ENCODE data around the gene RANBP1. TPM values are rescaled to one million over a fixed set of nuclear protein-coding genes. Genes with fewer than 3 reads are reported as not detected.

Gene RANBP1
- total RNA-seq, 1 experiment from 2014 or later = 168 TPM

DNA sequence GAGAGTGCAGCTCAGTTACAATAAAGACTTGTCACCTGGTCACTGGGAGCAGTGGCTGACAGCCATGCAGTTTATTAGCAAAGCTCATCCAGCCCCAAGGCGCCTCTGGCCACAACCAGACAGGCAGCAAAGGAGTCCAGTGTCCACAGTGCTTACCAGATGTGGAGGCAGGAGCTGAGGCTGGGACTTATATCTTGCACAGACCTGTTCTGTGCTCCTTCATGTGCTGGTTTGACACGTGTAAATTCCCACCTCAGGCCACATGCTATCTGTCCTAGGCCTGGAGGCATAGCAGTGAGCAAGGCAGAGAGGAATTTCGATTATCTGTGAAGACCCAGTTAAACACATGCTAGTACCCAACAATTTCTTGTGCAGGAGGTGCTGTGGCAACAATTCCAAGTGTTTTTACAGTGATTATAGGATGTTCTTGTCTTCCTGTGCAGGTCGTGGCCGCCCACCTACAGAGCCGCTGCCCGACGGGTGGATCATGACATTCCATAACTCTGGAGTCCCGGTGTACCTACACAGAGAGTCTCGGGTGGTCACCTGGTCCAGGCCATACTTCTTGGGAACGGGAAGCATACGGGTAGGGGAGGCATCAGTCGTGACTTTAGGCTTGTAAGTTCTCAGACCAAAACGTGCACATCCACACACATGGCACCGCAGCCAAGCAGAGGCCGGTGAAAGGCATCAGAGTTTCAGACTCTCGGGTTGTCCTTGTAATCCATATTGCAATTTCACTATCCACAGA, 26.5 kb upstream of the RANBP1 start:
- POLR2A ChIA-PET (ENCODE audit: unreplicated experiment) = no interaction called here
- CTCF ChIA-PET = no interaction called here
- Histone ChIP-seq H3K36me3 (ENCODE audit: low read depth) (no peaks in the 10 kb centered on the region), H3K27ac (no peak overlapping the region), H3K4me2 (no peak overlapping the region), H3K9me3 (ENCODE audit: insufficient read depth, low read depth) (no peaks in the 10 kb centered on the region), H3K9me2 (ENCODE audit: insufficient read depth) (no peaks in the 10 kb centered on the region), H3K79me2 (ENCODE audit: low read depth) (peaks cover 18% of the 10 kb centered on the region), H3F3A (ENCODE audit: insufficient read depth, low read depth) (no peaks in the 10 kb centered on the region), H3K4me1 (replicated peaks; ENCODE audit: insufficient read depth) (no peaks in the 10 kb centered on the region), H2AFZ (no peak overlapping the region), H4K20me1 (ENCODE audit: insufficient read depth) (peaks cover 15% of the 10 kb centered on the region), H3K27me3 (ENCODE audit: insufficient read depth, low read depth) (no peaks in the 10 kb centered on the region), H3K4me3 (no peak overlapping the region)
- no peak for DNase-seq
- BruUV-seq (replicated peaks) = no TSS peak
- intact Hi-C loops (cut with micrococcal nuclease; ENCODE audit: unreplicated experiment) = no loop called here
- TF ChIP-seq CTCF (conservative IDR thresholded peaks at IDR 0.05) (no peak), EZH2 (IDR thresholded peaks at IDR 0.05; ENCODE audit: low read depth) (no peak)

GRCh38 chr22:20089977-20090729, 25.8 kb upstream of the RANBP1 start:
- H3K4me2 ChIP-seq = no peak overlapping the region
- no peak overlapping the region for H3K27ac ChIP-seq
- H3K4me1 ChIP-seq (replicated peaks; ENCODE audit: insufficient read depth) = no peaks in the 10 kb centered on the region
- no peaks in the 10 kb centered on the region for H3K36me3 ChIP-seq (ENCODE audit: low read depth)
- H4K20me1 ChIP-seq (ENCODE audit: insufficient read depth) = peaks cover 8% of the 10 kb centered on the region; the same call in 1 of the 2 replicates
- H3K9me3 ChIP-seq (ENCODE audit: insufficient read depth, low read depth) = no peaks in the 10 kb centered on the region
- DNase-seq = no peak
- BruUV-seq (replicated peaks) = no TSS peak
- CTCF ChIA-PET = no interaction called here
- no peak overlapping the region for H2AFZ ChIP-seq
- no peak for TF ChIP-seq CTCF (conservative IDR thresholded peaks at IDR 0.05)
- TF ChIP-seq EZH2 (IDR thresholded peaks at IDR 0.05; ENCODE audit: low read depth) = no peak
- intact Hi-C loops (cut with micrococcal nuclease; ENCODE audit: unreplicated experiment) = no loop called here
- H3K4me3 ChIP-seq = no peak overlapping the region
- POLR2A ChIA-PET (ENCODE audit: unreplicated experiment) = no interaction called here
- H3K9me2 ChIP-seq (ENCODE audit: insufficient read depth) = no peaks in the 10 kb centered on the region
- H3F3A ChIP-seq (ENCODE audit: insufficient read depth, low read depth) = no peaks in the 10 kb centered on the region
- H3K79me2 ChIP-seq (ENCODE audit: low read depth) = peaks cover 11% of the 10 kb centered on the region
- H3K27me3 ChIP-seq (ENCODE audit: insufficient read depth, low read depth) = no peaks in the 10 kb centered on the region

GRCh38 chr22:20090730-20091240, 25.1 kb upstream of the RANBP1 start:
- H3K79me2 ChIP-seq (ENCODE audit: low read depth) = peaks cover 4% of the 10 kb centered on the region
- intact Hi-C loops (cut with micrococcal nuclease; ENCODE audit: unreplicated experiment) = no loop called here
- H3K4me3 ChIP-seq = no peak overlapping the region
- CTCF ChIA-PET = no interaction called here
- no peaks in the 10 kb centered on the region for H3K4me1 ChIP-seq (replicated peaks; ENCODE audit: insufficient read depth)
- H2AFZ ChIP-seq = no peak overlapping the region
- no peaks in the 10 kb centered on the region for H3K9me2 ChIP-seq (ENCODE audit: insufficient read depth)
- TF ChIP-seq EZH2 (IDR thresholded peaks at IDR 0.05; ENCODE audit: low read depth) = no peak
- TF ChIP-seq CTCF (conservative IDR thresholded peaks at IDR 0.05) = no peak
- no peaks in the 10 kb centered on the region for H3K27me3 ChIP-seq (ENCODE audit: insufficient read depth, low read depth)
- BruUV-seq (replicated peaks) = no TSS peak
- H3K36me3 ChIP-seq (ENCODE audit: low read depth) = no peaks in the 10 kb centered on the region
- H3F3A ChIP-seq (ENCODE audit: insufficient read depth, low read depth) = no peaks in the 10 kb centered on the region
- H4K20me1 ChIP-seq (ENCODE audit: insufficient read depth) = peaks cover 2% of the 10 kb centered on the region; the same call in 1 of the 2 replicates
- H3K4me2 ChIP-seq = no peak overlapping the region
- no peak for DNase-seq
- POLR2A ChIA-PET (ENCODE audit: unreplicated experiment) = no interaction called here
- no peak overlapping the region for H3K27ac ChIP-seq
- no peaks in the 10 kb centered on the region for H3K9me3 ChIP-seq (ENCODE audit: insufficient read depth, low read depth)
